Gastrocnemius medialis (tissue), 4 donors: ENCODE data around the gene TEX38.

ENCODE experiments used
- CTCF ChIP-seq, 5 experiments: fragments of 450-650 bp in 3 of 5; fragments of 200-600 bp in 2 of 5; sonication (generic) in 2 of 5; IDR thresholded peaks in 4 of 5; conservative IDR thresholded peaks in 1 of 5; 1 replicate in 4 of 5; 2 replicates in 1 of 5; pipeline ENCODE4 v1.5.1; 2016 to 2019; ENCODE audit warnings: antibody characterized with exemption in 5 of 5, mild to moderate bottlenecking in 3 of 5, moderate library complexity in 3 of 5
- POLR2A ChIP-seq, 2 donors: fragments of 450-650 bp; IDR thresholded peaks; one replicate each; pipeline ENCODE4 v1.6.1; 2017; ENCODE audit warnings: antibody characterized with exemption in 2 of 2, mild to moderate bottlenecking in 2 of 2, moderate library complexity in 2 of 2

- TF ChIP-seq CTCF (IDR thresholded peaks at IDR 0.05 in 4 of 5, conservative IDR thresholded peaks at IDR 0.05 in 1 of 5) = no peak
- TF ChIP-seq POLR2A (IDR thresholded peaks at IDR 0.05) = no peak
Measured at GRCh38 chr1:46684670-46685069, 13.0 kb downstream of the TEX38 start.
